T-helper 2 cell treated with Interferon-gamma antibody and Interleukin-4, amounts not matched to agents 100 ng/mL and 5 ng/mL, for 36 hours (primary cell): ENCODE data around the gene LIPE. TPM values are rescaled to one million over a fixed set of nuclear protein-coding genes. Genes with fewer than 3 reads are reported as not detected.
"Not testable (repeated sequence)": the region's sequence is repeated elsewhere in the genome, so short reads cannot be mapped to it uniquely, and the experiment has no call there.

Experiments used
- intact Hi-C: fragments of 100-400 bp; cut with micrococcal nuclease; formaldehyde crosslinking; loops from one replicate; pipeline ENCODE4 v1.15.1; 2023
- total RNA-seq: library from RNA; stranded (reverse); gene quantifications from 2 replicates; pipeline ENCODE4 v1.2.3, GENCODE V29; 2022

The LIPE gene, protein sequence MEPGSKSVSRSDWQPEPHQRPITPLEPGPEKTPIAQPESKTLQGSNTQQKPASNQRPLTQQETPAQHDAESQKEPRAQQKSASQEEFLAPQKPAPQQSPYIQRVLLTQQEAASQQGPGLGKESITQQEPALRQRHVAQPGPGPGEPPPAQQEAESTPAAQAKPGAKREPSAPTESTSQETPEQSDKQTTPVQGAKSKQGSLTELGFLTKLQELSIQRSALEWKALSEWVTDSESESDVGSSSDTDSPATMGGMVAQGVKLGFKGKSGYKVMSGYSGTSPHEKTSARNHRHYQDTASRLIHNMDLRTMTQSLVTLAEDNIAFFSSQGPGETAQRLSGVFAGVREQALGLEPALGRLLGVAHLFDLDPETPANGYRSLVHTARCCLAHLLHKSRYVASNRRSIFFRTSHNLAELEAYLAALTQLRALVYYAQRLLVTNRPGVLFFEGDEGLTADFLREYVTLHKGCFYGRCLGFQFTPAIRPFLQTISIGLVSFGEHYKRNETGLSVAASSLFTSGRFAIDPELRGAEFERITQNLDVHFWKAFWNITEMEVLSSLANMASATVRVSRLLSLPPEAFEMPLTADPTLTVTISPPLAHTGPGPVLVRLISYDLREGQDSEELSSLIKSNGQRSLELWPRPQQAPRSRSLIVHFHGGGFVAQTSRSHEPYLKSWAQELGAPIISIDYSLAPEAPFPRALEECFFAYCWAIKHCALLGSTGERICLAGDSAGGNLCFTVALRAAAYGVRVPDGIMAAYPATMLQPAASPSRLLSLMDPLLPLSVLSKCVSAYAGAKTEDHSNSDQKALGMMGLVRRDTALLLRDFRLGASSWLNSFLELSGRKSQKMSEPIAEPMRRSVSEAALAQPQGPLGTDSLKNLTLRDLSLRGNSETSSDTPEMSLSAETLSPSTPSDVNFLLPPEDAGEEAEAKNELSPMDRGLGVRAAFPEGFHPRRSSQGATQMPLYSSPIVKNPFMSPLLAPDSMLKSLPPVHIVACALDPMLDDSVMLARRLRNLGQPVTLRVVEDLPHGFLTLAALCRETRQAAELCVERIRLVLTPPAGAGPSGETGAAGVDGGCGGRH
- 29.1 and 30.5 TPM in 2 replicates for total RNA-seq

DNA sequence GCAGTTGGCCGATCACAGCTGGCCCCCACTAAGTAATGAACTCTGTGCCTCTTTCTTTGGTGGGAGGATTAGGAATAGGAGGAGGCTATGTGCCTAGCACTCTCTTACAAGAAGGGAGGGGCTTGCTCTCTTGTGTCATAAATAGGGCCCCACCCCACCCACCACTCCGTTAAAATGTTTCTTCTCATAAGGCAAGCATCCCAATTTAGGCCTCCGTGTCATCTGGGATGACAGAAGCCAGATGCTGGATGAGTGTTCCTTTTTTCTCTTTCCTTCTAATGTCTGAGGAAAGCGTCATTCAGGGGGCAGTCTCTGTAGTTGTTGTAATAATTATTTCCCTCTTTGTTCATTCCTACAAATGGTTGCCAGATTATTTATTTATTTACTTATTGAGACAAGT, at the start of gene LIPE:
Gene LIPE, minus strand, starts transcription at position 76 of the 400 bp plus-strand sequence. CDS start 239 bp downstream, outside the sequence.
- intact Hi-C loops: no loop called here

DNA sequence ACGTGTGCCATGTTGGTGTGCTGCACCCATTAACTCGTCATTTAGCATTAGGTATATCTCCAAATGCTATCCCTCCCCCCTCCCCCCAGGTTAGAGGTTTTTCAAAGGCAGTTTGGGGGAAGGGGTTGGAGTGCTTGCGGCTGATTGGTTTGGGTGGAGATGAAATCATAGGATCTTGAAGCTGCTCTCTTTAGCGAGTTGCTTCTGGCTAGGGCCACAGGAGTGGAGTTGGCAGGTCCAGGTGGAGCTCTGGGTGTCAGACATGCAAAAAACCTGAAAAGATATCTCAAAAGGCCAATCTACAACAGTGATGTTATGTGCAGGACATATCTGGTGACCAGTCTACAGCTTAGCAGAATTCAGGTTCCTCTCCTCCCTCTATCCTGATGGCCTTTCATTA, 48.2 kb upstream of the LIPE start:
- intact Hi-C loops: no loop called here

DNA sequence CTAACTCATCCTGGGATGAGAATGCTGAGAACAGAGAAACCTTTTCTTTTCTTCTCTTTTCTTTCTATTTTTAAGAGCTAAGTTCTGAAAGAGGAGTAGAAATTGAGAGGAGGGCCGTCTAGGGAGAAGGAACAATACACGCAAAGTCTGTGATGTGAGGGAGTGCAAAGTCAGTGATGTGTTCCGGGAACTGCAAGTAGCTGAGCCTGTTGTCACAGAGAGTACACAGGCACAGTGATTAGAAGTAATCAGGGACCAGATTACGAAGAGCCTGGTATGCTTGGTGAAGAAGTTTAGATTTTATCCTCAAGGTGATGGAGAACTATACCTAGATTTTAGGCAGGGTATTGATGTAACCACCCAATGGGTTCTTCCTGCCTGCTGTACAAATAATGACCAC, 47.6 kb upstream of the LIPE start:
- intact Hi-C loops: no loop called here

DNA sequence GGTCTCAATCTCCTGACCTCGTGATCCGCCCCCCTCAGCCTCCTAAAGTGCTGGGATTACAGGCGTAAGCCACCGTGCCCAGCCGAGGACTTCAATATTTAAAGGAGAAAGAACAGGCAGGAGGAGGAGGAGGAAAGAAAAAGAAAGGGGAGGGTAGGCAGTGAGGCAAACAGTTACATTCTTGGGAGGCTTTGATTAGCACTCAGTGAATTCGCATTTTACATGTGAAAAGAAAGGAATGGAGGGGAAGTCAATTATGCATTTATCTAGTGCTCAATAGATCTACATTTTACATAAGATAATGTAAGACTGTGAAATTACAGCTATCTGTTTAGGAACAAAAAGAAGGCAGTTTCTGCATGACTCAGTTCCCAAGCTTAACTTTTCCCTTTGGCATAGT, 46.5 kb upstream of the LIPE start:
- intact Hi-C loops: no loop called here

DNA sequence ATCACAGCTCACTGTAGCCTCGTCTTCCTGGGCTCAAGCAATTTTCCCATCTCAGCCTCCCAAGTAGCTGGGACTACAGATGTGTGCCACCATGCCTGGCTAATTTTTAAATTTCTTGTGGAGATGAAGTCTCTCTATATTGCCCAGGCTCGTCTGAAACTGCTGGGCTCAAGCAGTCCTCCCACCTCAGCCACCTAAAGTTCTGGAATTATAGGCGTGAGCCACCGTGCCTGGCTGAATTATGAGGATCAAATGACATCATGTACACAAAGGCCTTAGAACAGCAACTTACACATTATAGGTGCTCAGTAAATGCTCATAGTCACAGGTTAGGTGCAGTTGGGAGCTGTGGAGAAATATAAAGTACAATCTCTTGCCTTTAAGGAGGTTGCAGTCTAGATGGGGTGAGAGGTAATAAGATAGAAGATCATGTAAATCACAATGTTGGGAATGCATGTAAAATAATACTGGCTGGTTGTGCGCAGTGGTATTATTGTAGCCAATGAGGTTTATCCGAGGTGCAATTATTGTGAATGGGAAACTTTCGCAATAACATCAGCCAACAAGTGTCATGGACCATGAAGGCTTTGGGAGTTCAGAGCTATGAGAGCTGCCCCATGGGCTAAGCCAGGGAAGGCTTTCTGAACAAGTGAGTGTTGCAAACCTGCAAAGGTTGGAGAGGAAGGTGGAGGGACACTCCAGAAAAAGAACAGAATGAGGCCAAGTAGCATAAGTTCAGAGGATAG, 45.4 kb upstream of the LIPE start:
- intact Hi-C loops: no loop called here

DNA sequence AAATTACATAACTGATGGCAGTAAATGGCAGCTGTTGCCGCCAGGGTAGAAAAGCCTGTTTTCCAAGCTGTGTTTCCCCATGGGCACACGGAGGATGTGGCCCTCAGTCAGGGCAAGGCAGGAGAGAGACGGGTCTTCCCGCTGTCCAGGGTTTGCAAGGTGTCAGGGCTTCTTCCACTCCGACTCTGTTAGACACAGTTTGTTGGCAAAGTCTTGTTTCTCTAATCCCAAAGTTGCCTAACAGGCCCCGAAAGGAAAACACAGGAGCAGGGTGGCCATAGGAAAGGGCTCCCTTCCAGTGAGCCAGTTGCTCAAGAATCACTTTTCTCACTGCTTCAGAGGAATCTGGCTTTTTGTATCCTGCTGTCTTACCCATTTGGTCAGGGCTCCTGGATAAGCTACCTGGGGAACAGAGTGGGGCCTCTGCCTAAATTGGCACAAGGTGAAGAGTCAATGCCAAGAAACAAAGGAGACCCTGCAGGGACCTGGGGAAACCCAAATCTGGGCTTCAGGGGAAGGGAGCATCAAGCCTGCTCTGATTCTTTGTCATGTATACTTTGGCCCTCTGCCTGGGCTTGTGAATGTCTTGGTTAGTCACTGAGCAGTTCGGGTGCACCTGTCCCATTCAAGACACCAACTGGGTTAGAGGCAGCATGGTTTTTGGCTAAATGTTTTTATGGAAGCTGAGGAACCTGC, 44.5 kb upstream of the LIPE start:
- intact Hi-C loops: no loop called here

DNA sequence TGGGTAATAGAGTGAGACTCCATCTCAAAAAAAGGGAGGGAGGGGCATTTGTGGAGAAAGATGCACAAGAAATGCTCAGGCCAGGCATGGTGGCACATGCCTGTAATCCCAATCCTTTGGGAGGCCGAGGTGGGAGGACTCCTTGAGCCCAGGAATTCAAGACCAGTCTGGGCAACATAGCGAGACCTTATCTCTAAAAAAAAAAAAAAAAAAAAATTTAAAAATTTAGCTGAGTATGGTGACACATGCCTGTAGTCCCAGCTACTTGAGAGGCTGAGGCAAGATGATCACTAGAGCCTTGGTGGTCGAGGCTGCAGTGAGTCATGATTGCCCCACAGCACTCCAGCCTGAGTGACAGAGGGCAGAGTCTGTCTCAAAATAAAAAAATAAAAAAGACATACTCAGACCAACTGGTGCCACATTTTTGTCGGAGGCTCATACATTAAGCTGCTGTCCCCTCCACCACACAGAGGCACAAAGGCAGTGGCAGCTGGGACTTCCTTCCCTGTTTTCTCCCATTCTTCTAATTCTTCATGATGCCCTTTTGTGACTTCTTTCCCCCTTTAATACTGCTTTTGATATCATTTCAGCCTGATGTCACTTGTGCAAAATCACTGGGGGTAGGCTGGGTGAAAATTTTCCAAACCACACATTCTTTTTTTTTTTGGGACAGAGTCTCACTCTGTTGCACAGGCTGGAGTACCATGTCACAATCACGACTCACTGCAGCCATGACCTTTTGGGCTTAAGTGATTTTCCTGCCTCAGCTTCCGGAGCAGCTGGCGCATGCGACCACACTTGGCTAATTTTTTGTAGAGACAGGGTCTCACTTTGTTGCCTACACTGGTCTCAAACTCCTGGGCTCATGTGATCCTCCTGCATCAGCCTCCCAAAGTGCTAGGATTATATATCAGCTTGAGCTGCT, 42.4 kb upstream of the LIPE start:
- intact Hi-C loops: no loop called here

DNA sequence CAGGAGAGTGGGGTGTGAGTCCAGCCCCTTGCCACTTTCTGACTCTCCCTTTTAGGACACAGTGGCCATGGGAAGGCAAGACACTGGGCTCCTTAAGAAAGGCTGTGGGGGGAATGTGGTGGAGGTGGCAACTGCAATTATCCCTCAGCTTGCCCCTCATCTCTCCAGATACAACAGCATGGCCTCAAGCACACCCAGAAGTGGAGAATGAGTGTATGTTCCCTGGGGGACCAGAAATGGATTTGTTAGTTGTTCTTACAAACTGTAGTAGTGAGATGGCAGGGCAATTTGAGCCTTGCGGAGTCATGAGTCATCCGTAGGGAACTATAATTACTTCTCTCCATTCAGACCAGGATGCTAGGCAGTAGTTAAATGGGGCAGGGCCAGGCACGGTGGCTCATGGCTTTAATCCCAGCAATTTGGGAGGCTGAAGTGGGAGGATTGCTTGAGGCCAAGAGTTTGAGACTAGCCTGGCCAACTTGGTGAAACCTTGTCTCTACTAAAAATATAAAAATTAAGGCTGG, 41.1 kb upstream of the LIPE start:
- intact Hi-C loops: no loop called here

DNA sequence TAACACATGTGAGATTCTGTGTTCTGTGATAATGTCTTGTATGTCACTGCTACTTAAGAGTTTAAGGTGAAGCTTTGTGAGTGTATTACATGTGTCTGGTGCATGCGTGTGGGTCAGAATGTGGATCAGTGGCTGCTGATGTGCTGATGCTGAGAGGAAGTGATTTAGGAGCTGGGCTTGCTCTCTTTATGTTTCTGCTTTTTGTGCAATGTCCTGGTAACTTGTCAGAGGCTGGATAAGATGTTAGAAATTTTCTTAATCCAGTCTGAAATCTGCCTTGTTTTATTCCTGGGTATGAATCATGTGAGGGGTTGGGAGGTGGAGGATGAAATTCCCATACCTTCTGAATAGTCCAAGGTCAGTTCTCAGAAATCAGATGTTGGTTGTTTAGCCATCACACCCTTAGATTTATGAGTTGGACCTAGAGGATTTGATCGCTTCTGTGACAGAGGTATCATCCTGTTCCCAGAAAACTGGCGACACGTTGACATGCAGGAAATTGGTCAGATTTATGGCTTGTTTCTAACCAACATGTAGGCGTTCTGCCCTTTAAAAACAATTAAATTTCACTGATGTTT, 40.1 kb upstream of the LIPE start:
- intact Hi-C loops: no loop called here

DNA sequence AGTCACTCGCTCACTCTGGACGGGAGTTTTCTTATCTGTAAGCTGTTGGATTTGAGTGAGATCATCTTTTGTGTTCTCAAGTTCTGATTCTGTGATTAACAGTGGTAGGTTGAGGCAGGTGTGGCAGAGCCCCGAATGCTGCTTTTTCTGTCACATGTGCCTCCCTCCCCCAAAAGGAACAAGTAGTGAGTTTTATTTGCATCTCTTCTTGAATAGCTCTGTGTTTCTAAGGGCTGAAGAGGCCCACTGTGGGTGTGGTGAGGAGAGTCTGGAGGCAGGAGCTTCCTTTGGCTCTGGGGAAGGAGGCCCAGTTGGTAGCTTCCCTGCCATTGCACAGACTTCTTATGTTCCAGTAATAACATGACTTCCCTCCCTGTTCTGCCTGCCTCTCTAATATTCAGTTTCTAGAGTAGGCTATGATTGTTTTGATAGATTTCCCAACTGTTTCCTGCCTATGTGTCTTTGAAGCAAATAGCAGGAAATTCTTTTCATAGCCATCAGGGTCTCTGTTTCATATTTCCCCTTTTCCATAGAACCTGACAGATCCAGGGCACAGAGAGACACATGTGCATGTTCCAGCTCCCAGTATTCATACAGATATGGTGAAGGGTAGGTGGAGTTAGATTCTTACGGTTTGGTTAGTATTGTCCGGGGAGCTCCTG, 39.5 kb upstream of the LIPE start:
- intact Hi-C loops: no loop called here

DNA sequence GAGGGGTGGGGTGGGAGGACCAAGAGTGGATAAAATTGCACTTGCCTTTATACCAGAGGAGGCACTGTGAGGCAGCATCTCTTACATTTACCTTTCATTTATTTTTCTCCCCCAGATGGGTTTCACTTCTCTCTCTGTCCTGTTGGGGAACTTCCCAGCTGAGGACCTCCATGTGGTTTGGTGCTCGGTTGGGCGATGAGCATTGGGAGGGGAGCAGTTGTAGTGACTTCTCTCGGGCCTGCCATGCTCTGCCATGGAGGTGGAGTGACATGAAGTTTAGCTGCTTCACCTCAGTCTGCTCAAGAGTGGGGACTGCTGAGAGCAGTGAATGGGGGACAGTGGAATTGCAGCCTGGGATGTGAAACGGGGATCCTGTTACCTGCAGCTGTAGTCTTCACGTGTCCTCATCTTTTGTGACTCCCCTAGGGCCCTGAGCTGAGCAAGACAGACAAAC, 38.7 kb upstream of the LIPE start:
- intact Hi-C loops: no loop called here

DNA sequence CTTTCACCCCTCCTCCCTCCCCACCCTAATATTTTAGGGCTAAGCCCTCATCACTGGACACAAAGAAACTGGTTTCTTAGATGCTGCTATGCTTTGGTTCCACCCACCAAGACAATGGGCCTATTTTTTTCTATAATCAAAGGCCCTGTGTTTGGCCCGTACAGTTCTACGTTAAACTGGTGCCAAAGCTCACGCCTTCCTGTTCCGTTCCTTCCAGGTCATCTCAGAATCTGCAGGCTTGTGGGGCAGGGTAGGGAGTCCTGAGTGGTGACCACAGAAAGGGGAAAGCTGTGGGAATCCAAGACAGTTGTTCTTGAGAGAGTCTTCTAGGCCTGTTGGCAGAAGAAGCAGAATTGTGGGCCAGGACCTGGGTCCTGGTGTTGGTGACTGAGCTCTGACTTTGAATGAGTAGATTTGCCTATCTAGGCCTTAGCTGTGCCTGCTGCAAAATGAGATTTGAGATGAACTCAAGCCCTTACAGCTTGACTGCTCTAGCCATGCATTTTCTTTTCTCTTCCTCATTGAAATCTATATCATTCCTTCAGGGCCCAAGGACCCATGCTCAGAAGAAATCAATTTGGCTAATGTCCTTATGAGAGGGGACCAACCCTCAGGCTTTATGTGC, 34.6 kb upstream of the LIPE start:
- intact Hi-C loops: no loop called here

DNA sequence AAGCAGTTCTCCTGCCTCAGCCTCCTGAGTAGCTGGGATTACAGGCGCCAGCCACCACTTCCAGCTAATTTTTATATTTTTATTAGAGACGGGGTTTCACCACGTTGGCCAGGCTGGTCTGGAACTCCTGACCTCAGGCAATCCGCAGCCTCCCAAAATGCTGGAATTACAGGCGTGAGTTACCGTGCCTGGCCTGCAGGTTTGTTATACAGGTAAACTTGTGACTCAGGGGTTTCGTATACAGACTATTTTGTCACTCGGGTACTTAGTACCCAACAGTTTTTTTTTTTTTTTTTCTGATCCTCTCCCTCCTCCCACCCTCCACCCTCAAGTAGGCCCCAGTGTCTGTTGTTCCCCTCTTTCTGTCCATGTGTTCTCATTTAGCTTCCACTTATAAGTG, 34.0 kb upstream of the LIPE start:
- intact Hi-C loops: not testable (repeated sequence)

DNA sequence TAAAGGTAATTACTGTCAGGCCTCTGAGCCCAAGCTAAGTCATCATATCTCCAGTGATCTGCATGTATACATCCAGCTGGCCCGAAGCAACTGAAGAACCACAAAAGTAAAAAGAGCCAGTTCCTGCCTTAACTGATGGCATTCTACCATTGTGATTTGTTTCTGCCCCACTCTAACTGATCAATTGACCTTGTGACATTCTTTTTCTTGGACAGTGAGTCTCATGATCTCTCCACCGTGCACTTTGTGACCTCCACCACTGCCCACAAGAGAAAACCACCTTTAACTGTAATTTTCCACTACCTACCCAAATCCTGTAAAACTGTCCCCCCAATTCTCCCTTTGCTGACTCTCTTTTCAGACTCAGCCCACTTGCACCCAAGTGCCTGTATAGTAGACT, 32.7 kb upstream of the LIPE start:
- intact Hi-C loops: no loop called here

DNA sequence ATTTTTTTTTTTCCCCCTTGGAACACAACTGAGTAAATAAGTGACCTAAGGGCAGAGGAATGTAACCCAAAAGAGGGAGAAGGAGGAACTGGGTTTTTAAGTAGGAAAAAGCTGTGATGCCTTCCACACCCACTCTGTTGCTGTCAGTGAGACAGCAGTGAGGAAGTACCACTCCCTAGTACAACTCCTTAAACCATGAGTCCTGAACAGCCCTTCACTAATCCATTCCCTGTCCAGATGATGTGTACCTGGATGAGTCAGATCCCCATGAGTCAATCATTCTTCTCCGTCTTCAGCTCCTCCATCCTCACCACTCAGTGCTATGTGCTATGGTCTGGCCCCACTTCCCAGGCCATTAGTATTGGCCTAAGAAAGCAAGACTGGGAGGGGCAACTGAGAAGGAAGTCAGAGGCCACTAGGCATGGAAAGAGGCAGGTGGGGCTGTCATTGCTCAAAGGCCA, 28.5 kb upstream of the LIPE start:
- intact Hi-C loops: no loop called here

DNA sequence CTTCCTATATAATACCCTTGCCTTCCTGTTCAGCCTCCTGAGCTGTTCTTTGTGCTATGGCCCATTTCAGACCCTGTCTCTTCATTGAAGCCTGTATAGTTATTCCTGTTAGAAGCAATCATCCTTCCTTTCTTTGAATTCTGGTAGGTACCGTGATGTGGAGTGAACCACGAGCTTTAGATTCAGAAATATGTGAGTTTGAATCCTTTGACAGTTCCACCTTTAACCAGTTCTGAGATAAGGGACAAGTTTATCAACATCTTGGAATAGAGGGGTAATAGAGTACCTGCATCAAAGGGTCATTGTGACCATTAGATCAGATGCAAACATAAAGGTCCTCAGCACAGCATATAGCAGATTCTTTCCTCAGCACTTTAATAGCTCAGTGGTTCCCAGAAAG, 27.9 kb upstream of the LIPE start:
- intact Hi-C loops: no loop called here

DNA sequence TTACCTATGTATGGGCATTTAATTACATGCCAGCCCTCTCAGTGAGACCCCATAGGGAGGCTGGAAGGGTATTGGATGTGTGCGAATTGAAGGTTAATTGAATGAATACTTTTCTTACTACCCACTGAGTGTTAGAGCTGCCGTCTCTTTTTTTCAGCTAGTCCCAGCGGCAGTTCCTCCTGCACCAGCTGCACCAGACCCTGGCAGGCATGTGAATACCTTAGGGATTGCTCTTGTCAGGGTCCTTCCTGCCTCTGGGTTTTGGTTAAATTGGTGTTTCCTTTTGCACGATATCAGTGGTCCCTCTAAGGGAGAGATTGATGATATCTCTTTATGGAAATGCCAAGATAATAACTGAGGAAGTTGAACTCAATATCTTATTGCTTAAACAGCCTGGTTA, 25.4 kb upstream of the LIPE start:
- intact Hi-C loops: no loop called here
